GM18508 (cell line): ENCODE results near the gene AMHR2.
"Not testable (repeated sequence)": the region's sequence is repeated elsewhere in the genome, so short reads cannot be mapped to it uniquely, and the experiment has no call there.

Experiments
- ATAC-seq: cut with Tn5 transposase; IDR thresholded peaks from one replicate; pipeline ENCODE4 v1.9.1; 2021; ENCODE audit warnings: moderate number of reproducible peaks; ENCODE audit not compliant: insufficient read depth, unreplicated experiment

AMHR2 gene

DNA sequence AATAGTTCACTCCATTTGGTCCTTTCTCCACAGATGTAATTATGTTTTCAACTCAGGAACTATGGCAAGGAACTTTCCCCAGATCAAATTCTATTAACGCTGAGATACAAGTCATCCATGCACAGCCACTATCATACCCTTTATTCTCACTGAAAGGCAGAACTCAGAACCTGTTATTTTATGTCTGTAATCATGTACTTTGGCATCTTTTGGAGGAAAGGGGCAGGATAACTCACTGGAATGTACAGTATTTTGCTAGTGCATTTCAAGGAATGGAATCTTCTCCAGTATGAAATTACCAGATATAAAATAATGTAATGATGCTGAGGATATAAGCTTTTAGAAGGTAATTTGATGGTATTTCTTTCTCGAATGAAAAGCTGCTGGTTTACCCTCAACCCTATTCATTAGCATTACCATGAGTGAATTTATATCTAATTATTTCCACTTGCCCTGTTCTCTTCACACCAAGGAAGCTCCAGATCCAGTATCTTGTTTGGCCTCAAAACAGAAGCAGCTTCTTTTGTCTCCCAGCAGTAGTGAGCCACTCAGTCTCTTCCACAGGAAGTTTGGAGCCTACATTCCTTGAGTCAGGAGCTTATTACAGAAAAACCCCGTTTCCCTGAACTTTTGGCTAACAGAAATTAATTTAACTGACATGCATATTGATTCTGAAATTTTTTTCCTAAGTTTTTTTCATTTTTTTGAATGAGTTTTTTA lies 10.0 kb upstream of the AMHR2 start:
- ATAC-seq, result no peak

DNA sequence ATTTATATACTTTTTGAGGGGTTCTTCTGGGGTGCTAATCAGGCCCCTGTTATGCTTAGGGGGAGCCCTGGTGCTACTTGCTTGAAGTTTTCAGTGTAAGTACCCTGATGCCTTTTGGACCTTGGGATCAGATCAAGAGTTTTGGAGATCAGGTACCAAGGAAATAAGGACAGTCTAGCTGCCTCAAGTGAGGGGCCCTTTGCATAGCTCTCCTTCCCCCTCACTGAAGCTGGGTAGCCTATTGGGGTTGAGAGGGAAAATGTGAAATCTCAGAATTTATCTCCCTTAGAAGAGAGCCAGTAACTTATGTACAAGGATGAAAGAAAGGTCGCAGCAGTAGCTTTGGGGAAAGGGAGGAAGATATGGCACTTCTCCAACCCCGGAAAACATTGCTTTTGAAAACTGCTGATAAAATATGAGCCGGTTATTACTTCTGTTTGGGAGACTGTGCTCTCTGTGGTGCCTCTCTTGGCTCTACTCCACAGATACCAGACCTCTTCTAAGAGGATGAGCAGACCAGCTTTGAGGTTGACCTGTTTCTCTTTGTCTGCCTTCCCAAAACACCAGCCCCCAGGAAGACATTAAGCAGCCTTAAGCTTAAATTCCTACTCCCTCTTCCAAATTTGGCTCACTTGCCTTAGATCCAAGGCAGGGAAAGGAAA lies 8.8 kb upstream of the AMHR2 start:
- ATAC-seq, result no peak

GRCh38 chr12:53415752-53416389 lies 7.8 kb upstream of the AMHR2 start:
- ATAC-seq, result not testable (repeated sequence)

GRCh38 chr12:53417291-53417816 lies 6.3 kb upstream of the AMHR2 start:
- not testable (repeated sequence) for ATAC-seq

- ATAC-seq, result no peak
Measured at GRCh38 chr12:53418221-53418620, 5.4 kb upstream of the AMHR2 start.

DNA sequence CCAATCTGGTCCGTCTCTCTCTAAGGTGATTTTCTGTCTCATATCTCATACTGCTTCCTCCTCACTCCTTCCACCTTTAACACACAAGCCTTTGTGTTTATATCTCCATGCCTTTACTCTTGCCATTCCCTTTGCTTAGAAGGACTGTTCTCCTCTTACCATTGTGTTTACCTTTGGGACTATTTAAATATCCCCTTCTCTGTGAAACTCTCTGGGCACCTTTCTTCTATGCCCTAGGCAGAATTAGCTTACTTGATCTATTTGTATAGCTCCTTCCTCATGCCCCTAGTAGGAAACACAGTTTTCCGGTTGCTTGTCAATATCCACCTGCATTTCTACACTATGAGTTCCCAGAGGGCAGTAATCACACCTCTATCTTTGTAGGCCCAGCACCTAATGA lies 3.9 kb upstream of the AMHR2 start:
- no peak for ATAC-seq

DNA sequence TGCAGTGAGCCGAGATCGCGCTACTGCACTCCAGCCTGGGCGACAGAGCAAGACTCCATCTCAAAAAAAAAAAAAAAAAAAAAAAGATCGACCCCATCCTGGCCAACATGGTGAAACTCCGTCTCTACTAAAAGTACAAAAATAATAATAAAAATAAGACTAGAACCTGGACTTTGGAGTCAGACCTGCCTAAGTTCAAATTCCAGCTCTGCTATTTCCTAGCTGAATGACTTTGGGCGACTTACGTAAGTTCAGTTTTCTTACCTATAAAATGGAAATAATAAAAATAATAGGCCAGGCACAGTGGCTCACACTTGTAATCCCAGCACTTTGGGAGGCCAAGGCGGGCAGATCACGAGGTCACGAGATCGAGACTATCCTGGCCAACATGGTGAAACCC lies 1.4 kb upstream of the AMHR2 start:
- not testable (repeated sequence) for ATAC-seq

- ATAC-seq, result no peak
Measured at GRCh38 chr12:53424626-53425514, 1.2 kb downstream of the AMHR2 start.

DNA sequence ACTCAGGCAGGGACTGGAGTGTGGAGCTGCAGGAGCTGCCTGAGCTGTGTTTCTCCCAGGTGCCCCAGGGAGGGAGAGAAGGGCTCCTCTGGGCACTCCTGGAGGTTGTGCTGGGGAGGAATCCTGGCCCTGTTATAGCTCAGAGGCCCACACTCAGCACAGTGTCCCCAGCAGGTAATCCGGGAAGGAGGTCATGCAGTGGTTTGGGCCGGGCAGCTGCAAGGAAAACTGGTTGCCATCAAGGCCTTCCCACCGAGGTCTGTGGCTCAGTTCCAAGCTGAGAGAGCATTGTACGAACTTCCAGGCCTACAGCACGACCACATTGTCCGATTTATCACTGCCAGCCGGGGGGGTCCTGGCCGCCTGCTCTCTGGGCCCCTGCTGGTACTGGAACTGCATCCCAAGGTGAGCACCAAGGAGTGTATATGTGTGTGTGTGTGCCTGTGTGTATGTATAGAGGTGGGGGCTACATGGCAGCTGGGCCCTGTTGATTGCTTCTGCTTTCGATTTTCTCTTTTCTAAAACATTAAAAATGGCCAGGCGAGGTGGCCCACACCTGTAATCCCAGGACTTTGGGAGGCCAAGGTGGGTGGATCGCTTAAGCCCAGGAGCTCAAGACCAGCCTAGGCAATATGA lies 2.0 kb downstream of the AMHR2 start:
- ATAC-seq, result no peak

GRCh38 chr12:53427905-53428594 lies 4.4 kb downstream of the AMHR2 start:
- ATAC-seq, result no peak

GRCh38 chr12:53428741-53429140 lies 5.1 kb downstream of the AMHR2 start:
- ATAC-seq, result no peak

DNA sequence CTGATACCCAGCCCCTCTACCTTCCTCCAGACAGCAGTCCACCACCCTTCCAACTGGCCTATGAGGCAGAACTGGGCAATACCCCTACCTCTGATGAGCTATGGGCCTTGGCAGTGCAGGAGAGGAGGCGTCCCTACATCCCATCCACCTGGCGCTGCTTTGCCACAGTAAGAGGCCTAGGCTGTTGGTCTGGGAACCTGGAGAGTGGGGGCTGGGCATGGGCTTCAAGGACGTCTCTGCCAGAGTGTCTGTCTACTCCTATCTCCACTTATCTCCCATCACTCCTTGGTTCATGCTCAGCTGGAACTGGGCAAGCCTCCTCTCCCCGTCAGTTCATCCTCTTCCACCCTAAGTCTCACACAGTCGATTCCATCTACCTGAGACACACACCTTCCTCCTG lies 6.5 kb downstream of the AMHR2 start:
- no peak for ATAC-seq

GRCh38 chr12:53431187-53431586 lies 7.5 kb downstream of the AMHR2 start:
- ATAC-seq, result no peak

DNA sequence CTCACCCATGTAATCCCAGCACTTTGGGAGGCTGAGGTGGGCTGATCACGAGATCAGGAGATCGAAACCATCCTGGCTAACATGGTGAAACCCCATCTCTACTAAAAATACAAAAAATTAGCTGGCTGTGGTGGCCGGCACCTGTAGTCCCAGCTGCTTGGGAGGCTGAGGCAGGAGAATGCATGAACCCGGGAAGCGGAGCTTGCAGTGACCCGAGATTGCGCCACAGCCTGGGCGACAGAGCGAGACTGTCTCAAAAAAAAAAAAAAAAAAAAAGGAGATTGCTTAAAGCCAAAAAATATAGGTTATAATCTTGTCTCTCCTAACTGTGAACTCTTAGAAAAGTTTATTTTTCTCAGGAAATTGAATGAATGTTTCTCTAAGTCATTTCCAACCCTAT lies 11.7 kb downstream of the AMHR2 start:
- not testable (repeated sequence) for ATAC-seq

DNA sequence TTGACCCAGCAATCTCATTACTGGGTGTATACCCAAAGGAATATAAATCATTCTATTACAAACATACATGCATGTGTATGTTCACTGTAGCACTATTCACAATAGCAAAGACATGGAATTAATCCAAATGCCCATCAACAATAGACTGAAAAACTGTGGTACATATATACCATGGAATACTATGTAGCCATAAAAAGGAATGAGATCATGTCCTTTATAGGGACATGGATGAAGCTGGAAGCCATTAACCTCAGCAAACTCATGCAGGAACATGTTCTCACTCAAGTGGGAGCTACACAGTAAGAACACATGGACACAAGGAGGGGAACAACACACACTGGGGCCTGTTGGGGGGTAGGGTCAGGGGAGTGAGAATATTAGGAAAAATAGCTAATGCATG lies 15.9 kb downstream of the AMHR2 start:
- not testable (repeated sequence) for ATAC-seq

DNA sequence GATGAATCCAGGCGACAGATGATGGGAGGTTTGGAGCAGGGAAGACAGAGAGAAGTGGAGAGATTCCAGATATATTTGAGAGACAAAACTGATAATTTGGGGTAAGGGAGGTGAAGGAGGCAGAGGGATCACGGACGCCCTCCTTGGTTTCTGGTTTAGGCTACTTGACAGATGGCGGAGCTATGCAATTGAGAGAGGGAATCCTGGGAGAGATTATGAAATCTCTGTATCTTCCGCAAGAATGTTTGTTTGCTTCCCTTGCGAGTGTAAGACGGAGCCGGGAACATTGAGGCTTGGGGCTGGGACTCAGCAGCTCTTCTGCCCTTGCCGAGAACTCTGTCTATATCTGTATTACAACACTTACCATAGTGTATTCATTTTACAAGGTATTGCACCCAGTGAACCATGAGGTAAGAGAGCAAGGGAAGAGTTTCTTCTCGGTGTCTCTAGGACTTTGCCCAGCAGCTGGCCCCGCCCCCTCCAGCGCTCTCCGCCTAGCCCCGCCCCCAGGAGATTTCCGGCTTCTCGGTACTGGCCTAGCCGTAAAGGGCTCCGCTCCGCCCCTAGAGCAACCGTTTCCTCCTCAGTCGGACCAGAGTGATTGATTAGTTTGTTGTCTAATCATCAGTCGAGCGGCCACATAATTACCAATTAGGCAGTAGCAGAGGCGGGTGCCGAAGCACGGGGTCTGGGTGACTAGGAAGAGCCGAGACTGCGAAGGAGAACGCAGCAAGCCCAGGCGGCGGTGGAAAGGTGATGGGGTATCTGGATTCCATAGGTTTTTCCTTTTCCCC lies 17.6 kb downstream of the AMHR2 start, which contains the start of gene PRR13:
TSS of gene PRR13 (plus strand) at position 695 of the 794 bp plus-strand sequence. CDS start 981 bp downstream, outside the sequence.
- ATAC-seq, result peak; percentile 84

DNA sequence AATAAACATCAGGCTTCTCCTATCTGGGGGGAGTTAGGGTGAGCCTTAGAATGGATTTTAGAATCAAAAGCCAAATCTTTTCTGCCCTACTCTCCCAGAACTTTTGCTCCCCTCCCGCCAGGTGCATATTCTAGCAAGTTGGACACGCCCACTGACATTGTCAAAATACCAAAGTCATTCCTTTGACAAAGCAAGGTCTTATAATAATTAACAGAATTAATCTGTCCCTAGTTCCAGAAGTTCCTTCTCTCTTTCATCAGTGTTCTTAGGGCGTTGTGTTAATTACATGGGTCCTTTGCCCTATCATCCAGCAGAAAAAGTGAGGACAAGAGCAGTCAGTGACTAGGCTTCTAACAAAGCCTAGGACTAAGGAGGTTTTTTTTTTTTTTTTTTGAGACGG lies 20.3 kb downstream of the AMHR2 start:
- no peak for ATAC-seq

DNA sequence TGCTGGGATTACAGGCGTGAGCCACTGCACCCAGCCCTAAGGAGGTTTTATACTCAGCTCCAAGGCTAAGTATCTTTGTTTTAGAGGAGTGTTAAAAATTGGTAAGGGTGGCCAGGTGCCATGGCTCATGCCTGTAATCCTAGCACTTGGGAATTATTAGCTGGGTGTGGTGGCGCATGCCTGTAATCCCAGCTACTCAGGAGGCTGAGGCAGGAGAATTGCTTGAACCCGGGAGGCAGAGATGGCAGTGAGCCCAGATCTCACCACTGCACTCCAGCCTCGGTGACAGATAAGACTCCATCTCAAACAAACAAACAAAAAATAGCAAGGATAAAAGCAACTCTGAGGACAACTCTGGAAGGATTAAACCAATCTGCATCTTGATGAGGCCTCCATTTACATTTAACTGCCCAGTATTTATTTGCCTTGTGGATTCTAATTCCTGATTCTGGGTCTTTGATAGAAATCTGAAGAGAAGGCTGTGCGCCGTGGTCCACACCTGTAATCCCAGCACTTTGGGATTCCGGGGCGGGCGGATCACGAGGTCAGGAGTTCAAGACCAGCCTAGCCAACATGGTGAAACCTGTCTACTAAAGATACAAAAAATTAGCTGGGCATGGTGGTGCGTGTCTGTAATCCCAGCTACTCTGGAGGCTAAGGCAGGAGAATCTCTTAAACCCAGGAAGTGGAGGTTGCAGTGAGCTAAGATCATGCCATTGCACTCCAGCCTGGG lies 21.1 kb downstream of the AMHR2 start:
- not testable (repeated sequence) for ATAC-seq
